C4-2B (cell line): Measurements from ENCODE around the gene HNRNPA0.

Experiments
- H3K27ac ChIP-seq: fragments of 450-650 bp; 2 replicates; pipeline ENCODE4 v1.5.1; 2017
- ZFX ChIP-seq: fragments of 450-650 bp; IDR thresholded peaks from 2 replicates; pipeline ENCODE4 v1.6.1; 2017
- TF ChIP-seq, protein P1 (sequence below): fragments of 450-650 bp; conservative IDR thresholded peaks from 2 replicates; pipeline ENCODE4 v1.5.1; 2017; ENCODE audit warnings: mild to moderate bottlenecking

HNRNPA0 gene

DNA sequence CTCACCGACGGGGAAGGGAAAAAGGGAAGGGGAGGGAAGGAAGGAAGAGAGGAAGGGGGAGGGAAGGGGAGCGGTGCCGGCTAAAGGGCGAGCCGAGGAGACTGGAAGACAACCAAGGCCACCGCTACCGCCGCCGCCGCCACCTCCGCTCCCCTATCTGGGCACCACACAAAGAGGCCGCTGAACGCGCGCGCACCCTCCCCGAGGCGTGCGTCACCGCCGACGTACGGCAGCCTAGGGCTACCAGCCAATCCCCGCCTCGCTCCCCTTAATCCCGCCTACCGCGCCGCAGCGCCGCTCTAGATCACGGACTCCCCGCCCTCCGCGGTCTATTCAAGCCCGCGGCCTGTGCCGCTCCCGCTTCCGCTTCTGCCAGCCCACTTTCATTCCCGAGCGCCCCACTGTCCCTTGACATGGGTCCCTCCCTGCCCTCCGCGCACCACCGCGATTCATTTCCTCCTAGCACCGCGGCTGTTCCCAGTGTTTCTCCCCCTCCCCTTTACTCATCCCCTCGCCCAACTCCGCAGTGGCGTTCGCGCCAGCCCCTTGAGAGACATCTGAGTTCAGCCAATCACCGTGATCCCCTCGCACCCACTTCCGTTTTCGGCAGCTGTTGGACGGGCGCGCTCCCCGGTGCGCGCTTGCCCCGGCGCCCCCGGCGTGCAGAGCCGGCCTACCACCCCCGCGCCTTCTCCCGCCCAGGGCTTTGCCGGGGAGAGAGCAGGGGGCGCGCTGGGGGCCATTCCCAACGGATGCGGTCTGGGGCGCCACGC, at the start of gene HNRNPA0:
Gene HNRNPA0, minus strand, starts transcription at position 176 of the 773 bp plus-strand sequence. CDS start 297 bp downstream, outside the sequence.
- TF ChIP-seq, protein P1, sequence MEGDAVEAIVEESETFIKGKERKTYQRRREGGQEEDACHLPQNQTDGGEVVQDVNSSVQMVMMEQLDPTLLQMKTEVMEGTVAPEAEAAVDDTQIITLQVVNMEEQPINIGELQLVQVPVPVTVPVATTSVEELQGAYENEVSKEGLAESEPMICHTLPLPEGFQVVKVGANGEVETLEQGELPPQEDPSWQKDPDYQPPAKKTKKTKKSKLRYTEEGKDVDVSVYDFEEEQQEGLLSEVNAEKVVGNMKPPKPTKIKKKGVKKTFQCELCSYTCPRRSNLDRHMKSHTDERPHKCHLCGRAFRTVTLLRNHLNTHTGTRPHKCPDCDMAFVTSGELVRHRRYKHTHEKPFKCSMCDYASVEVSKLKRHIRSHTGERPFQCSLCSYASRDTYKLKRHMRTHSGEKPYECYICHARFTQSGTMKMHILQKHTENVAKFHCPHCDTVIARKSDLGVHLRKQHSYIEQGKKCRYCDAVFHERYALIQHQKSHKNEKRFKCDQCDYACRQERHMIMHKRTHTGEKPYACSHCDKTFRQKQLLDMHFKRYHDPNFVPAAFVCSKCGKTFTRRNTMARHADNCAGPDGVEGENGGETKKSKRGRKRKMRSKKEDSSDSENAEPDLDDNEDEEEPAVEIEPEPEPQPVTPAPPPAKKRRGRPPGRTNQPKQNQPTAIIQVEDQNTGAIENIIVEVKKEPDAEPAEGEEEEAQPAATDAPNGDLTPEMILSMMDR, result no peak
- peak; percentile 84 for TF ChIP-seq ZFX
- H3K27ac ChIP-seq, result peak within 1 kb of the TSS; percentile 96

DNA sequence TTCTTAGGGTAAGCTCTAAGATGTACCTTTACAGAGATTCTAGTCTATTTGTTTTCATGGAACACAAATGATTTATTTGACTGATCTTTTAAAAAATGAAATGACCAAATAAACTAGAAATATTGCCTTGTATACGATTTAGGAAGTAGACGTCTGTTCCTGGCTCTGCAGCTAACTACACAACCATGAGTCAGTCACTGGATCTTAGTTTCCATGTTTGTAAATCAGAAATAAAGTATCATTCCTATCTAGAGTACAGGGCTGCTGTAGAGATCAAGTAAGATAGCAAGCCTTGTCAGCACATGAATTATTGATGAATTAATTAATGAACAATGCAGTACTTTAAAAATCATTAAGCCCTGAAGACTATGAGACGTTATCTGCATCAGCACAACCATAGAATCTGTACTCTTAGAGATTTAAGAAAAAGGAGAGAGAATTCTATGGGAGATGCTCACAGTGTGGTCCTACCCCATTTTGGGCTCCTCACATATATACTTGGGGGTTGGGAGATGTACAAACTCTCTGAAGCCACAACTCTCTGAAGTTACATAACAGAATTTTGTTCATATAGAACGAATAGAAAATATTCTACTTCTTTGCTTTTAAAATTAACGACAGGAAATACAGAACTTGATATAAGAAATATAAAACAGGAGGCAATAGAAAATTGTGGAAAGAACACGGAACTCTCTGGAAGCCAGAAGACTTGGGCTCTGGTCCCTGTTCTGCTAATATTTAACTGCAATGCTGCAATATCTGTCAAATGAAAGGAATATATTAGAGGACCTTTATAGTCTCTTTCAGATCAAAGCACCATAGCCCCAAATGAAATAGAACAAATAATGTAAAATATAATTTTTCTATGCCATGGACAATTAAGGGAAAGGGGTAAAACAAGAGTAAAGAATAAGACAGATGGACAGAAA, 48.4 kb upstream of the HNRNPA0 start:
- no peak overlapping the region for H3K27ac ChIP-seq
- TF ChIP-seq, protein P1, result no peak
- no peak for TF ChIP-seq ZFX

DNA sequence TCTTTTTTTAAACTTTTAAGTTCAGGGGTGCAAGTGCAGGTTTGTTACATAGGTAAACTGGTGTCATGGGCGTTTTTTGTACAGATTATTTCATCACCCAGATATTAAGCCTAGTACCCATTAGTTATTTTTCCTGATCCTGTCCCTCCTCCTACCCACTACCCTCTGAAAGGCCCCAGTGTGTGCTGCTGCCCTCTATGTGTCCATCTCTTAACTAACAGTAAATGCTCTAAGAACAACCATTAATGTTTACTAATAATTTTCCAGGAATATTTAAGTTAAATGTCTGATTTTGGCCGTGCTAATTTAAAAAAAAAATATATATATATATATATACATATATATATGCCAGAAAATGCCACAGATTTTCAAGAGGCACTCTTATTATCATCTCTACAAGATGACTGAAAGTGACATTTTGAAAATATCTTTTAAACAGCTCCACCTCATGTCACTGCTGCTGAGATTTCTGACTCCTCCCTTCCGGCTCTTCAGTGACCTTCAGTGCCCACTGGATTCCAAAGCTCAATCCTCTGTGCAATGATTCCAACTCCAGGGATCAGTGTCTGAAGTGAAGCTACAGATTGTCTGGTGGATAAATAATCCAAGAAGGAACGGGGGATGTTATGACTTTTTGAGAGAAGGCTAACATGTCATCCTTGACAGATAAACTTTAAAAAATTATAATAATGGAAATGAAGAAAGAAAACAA, 46.7 kb upstream of the HNRNPA0 start:
- TF ChIP-seq ZFX, result no peak
- TF ChIP-seq, protein P1, result no peak

DNA sequence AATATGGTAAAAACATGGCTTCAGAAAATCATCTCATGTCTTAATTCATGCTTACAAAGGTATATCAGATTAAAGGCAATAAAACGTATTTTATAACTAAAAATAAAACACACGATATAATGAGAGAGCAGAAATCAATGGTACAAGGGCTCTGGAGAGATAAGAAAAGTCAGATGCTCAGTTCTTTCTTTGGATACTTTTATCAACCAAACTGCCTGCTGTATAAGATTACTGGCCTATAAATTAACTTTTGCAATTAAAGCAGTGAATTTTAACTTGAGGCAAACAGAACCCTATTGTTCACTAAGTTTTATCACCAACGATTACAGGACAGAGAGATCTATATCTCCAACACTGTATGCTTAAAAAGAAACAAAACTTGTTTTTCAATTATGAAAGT, 42.1 kb upstream of the HNRNPA0 start:
- TF ChIP-seq ZFX, result no peak
- TF ChIP-seq, protein P1, result no peak
- H3K27ac ChIP-seq, result no peak overlapping the region

More for the DNA sequence above, 46.7 kb upstream of the HNRNPA0 start:
- H3K27ac ChIP-seq, result no peak overlapping the region

DNA sequence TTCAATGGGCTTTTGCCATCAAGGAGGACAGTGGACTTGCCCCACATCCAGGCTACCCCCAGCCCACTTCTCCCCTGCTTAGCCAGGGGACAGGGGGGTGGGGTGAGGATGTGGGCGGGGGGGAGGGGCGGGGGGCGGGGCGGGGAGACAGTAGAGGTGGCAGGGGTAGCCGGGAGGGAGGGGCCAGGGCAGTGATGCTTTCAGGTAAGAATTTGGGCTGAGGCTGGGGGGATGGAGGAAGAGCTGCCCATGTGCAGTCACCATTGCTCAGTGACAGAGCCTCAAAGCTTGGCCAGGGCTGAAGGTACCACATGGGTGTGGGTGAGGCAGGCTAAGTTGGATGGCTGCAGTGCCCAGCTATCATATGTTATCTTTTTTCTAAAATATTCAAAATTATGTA, 40.7 kb upstream of the HNRNPA0 start:
- no peak overlapping the region for H3K27ac ChIP-seq
- TF ChIP-seq, protein P1, result no peak
- TF ChIP-seq ZFX, result no peak

DNA sequence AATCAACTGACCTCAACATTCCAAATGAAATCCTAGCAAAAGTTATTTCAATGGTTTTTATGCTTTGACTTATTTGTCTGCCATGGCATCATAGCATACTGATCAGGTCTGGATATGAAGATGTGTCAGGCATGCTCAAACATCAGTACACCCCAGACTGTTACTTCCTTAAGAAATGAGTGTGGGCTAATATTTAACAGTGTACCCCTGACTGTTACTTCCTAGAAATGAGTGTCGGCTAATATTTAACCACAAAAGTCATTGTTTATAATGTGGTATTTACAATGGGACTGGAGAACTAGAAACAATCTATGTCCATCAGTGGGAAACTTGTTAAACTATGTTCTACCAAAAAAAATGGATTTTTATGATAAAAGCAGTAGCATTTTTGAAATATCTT, 38.1 kb upstream of the HNRNPA0 start:
- H3K27ac ChIP-seq, result no peak overlapping the region
- TF ChIP-seq ZFX, result no peak
- TF ChIP-seq, protein P1, result no peak
